ENCODE results near the gene PRSS12. TPM values are rescaled to one million over a fixed set of nuclear protein-coding genes. Genes with fewer than 3 reads are reported as not detected.

PRSS12 gene
- total RNA-seq, 2 donors from 2014 or later = 0.07 TPM; not detected in 1

DNA sequence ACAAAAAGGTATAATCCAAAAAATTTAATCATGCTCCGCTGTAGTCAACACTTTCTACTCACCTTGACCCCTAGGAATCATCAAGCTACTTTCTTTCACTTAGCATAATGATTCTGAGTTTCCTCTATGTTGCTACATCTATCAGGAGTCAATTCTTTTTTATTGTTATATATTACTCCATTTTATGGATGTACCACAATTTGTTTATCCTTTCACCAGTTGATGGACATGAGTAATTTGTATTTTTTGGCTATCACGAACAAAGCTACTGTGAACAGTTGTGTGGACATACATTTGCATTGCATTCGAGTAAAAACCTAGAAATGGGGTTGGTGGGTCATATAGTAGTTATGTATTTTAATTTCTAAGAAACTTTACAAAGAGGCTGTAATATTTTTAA is 102.9 kb downstream of the PRSS12 start:
- Mint-ChIP-seq H3K4me3 (no peak overlapping the region), H3K9me3 (no peaks in the 10 kb centered on the region), H3K36me3 (ENCODE audit: insufficient read depth in 2 of 2) (no peaks in the 10 kb centered on the region), H3K27me3 (ENCODE audit: low read depth) (no peaks in the 10 kb centered on the region), H3K4me1 (ENCODE audit: low read depth) (no peaks in the 10 kb centered on the region), H3K27ac (no peak overlapping the region)
- DNase-seq = no peak
- ATAC-seq (replicated peaks in 1 of 2) = no peak

DNA sequence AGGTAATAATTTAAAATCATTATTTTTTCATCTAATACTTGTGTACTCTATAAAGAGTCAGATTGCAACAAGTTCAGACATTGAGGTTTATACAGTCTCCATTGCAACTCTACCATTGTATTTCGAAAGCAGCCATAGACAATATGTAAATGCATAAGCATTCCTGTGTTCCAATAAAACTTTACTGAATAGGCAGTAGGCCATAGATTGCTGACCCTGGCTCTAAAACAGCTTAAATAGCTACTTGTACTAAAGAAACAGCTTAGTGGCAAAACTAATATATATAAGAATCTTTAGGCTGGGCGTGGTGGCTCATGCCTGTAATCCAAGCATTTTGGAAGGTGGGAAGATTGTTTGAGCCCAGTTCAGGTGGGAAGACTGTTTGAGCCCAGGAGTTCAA is 115.3 kb downstream of the PRSS12 start:
- no peak overlapping the region for H3K4me3 Mint-ChIP-seq
- H3K4me1 Mint-ChIP-seq (ENCODE audit: low read depth) = no peaks in the 10 kb centered on the region
- H3K27ac Mint-ChIP-seq = no peak overlapping the region
- H3K27me3 Mint-ChIP-seq (ENCODE audit: low read depth) = no peaks in the 10 kb centered on the region
- ATAC-seq (replicated peaks in 1 of 2) (no peak), DNase-seq (no peak)
- H3K36me3 Mint-ChIP-seq (ENCODE audit: insufficient read depth in 2 of 2) = no peaks in the 10 kb centered on the region
- no peaks in the 10 kb centered on the region for H3K9me3 Mint-ChIP-seq

DNA sequence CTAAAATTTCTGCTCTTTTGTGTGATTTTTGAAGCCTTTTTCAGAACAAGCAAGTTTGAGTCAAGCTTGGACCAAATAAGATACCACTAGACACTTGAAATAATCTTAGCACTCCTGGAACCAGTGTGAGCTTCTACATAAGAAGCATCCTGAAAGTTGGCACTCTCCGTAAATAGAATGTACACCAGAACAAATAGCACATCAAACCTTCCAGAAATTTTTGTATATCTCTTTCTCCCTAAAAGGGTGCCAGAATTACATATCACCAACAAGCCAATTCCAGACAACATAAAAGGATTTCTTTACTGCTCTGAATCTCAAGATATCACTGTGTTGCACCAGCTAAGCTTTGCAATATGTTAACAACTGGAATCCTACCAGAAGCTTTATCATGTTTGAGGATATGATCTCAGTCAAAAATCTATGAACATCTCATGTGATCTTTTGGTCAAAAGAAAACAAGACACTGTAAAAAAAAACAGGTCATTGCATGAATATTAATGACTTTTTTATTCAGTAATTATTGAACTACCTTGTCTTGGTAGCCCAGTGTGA is 117.2 kb downstream of the PRSS12 start:
- Mint-ChIP-seq H3K36me3 (ENCODE audit: insufficient read depth in 2 of 2) (no peaks in the 10 kb centered on the region), H3K9me3 (no peaks in the 10 kb centered on the region), H3K27me3 (ENCODE audit: low read depth) (no peaks in the 10 kb centered on the region), H3K4me3 (no peak overlapping the region), H3K4me1 (ENCODE audit: low read depth) (no peaks in the 10 kb centered on the region), H3K27ac (no peak overlapping the region)
- ATAC-seq (replicated peaks in 1 of 2) (no peak), DNase-seq (no peak)

Data from activated T-cell treated with anti-CD3 and anti-CD28 coated beads, Interleukin-2, amount 50 U/mL, for 72 hours (primary cell).